ENCODE measurements around the gene AKIRIN1.
A peak's percentile ranks its signal among the peaks of the same experiment; 100 is the strongest.
"Not testable (repeated sequence)": the region's sequence is repeated elsewhere in the genome, so short reads cannot be mapped to it uniquely, and the experiment has no call there.

Gene AKIRIN1

DNA sequence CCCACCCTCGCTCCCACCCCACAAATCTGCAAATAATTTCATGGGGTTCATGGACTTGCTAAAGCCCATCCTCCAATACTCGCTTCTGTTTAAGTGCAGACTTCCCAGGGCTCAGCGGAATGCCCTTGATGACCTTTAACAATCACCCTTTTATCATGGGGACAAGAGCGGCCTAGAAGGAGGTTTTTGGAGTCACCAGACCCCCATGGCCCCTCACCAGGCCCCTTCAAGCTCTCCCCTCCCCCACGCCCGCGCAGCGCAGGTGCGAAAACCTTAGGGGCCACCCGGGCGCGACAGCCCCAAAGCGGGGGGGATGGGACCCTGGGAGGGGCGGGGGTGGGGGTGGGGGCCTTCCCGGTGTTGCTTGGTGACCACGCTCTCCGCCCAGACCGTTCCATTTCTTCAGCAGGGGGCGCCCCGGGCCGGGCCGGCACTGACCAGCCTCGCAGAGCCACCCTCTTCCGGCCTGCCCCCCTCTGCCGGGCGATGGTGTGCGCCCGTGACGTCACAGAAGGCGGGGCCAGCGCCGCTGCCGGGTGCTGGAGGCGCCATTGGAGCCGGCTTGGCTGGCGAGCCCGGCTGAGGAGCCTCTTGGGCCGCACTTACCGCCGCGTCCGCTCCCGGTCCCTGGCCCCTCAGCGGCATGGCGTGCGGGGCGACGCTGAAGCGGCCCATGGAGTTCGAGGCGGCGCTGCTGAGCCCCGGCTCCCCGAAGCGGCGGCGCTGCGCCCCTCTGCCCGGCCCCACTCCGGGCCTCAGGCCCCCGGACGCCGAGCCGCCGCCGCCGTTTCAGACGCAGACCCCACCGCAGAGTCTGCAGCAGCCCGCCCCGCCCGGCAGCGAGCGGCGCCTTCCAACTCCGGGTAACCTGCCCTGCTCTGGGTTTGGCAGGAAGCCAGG, at the start of gene AKIRIN1:
AKIRIN1 (plus strand) TSS at position 539 of the 900 bp plus-strand sequence; CDS start at position 644, 105 bp downstream.
- DNase-seq (ENCODE audit: low spot score): peak; percentile 100

DNA sequence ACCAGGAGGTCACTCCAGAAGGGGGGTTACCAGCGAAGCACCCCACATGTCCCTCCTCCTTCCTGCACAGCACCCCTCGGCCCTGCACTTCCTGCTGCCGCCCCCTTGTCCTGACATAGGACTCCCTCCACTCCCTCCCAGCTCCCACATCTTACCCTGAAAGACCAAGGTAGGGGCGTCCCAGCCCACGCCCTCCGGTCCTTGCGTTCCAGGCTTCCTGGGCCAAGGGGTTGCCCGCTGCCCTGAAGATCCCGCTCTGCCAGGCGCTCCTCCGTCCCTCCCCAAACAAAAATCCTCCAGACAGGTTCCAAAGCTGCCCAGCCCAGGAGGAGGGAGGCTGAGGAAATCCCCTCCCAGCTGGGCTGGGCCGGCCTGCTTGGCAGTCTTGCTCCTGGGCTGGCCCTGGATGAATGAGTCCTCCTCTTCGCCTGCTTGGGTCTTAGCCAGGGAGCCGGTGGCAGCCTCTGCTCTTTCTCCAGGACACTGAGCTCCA, 49.5 kb upstream of the AKIRIN1 start, which contains the start of gene RHBDL2:
RHBDL2 (minus strand) TSS at position 304 of the 493 bp plus-strand sequence. CDS start 22,618 bp downstream, outside the sequence.
- peak; percentile 91 for DNase-seq (ENCODE audit: low spot score)

- no peak for DNase-seq (ENCODE audit: low spot score)
Observed at GRCh38 chr1:38942664-38943428, 48.2 kb upstream of the AKIRIN1 start.

DNA sequence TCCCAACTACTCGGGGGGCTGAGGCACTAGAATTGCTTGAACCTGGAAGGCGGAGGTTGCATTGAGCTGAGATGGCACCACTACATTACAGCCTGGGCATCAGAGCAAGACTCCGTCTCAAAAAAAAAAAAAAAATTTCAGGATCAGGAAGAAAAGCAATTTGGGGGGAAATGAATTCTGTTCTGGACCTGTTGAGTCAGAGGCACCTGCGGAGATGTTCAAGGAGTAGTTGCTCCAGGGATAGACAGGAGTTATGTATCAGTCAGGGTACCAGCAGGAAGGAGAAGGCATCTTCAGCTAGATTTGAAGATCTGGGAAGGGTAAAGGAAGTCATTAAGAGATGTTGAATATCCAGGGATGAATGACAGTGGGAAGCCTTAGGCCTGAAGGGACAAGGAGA, 46.5 kb upstream of the AKIRIN1 start:
- DNase-seq (ENCODE audit: low spot score): no peak

DNA sequence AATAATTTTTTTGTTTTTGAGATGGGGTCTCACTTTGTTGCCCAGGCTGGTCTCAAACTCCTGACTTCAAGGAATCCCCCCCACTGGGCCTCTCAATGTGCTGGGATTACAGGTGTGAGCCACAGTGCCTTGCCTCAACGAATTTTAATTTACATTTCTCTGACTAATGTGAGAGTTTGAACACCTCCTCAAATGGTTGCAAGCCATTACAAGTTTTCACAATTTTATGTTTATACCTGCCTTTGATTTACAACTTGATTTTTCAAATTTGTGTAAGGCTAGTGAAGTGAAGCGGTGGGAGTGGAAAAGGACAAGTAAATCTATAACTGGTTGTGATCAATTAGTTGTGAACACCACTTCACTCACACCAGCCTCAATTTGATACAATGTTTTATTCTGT, 40.5 kb upstream of the AKIRIN1 start:
- no peak for DNase-seq (ENCODE audit: low spot score)

- DNase-seq (ENCODE audit: low spot score): no peak
Observed at GRCh38 chr1:38953433-38953860, 37.6 kb upstream of the AKIRIN1 start.

DNA sequence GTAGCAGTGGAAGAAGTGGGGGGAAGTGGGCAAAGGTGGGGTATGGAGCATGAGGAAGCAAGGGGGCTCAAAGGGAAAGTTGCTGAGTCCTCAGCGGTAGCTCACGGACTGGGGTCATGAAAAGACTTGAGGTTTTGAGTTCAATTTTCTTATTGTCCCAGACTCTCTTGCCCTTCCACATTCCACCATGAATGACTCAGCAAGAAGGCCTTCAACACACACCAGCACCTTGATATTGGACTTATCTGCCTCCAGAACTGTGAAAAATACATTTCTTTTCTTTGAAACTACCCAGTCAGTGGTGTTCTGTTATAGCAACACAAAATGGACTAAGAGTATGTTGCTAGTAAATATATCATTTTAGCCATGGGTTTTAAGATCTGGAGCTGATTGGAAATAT, 32.1 kb upstream of the AKIRIN1 start:
- DNase-seq (ENCODE audit: low spot score): peak; percentile 19

GRCh38 chr1:38962113-38962512, 29.0 kb upstream of the AKIRIN1 start:
- peak; percentile 74 for DNase-seq (ENCODE audit: low spot score)

- peak; percentile 24 for DNase-seq (ENCODE audit: low spot score)
Observed at GRCh38 chr1:38962560-38962959, 28.5 kb upstream of the AKIRIN1 start.

DNA sequence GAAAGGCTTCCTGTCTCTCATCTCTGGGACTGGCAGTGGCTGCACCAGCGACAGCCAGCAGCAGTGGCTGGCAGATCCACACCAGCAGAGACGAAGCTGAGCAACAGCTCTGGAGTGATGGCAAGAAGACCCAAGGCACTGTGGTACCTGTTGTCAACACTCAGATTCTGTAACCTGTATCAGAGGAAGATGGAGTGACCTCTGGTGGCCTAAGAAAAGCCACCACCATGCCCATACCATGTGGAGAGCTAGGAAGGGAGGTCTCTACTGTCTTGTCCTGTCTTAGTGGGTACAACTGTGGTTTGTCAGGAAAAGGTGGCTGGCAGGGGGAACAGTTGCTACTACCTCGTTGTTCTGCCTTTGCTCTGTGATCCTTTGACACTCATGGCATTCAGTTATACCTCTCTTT, 26.9 kb upstream of the AKIRIN1 start:
- no peak for DNase-seq (ENCODE audit: low spot score)

- not testable (repeated sequence) for DNase-seq (ENCODE audit: low spot score)
Observed at GRCh38 chr1:38973145-38973544, 17.9 kb upstream of the AKIRIN1 start.

DNA sequence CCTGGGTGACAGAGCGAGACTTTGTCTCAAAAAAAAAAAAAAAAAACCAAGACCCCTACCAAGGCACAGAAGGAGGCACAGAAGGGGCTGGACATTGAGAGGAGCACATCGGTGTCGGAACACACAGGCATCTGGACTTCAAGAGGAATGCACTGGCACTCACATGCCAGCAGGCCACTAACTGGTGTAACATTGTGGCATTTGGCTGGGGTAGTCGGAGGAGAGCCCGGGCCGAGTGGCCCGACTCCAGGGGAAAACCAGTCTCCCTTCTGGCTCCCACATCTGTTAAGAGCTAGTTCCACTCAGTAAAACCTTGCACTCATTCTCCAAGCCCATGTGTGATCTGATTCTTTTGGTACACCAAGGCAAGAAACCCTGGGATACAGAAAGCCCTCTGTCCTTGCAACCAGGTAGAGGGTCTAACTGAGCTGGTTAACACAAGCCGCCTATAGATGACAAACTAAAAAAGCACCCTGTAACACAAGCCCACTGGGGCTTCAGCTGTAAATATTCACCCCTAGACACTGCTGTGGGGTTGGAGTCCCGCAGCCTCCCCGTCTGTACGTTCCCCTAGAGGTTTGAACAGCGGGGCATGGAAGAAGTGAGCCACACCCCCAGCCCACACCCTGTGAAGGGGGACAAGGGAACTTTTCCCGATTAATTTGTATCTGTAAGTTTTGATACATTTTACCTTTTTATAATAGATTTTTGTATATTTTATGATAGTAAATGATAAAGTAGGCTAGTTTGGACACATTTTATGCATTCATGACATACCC, 17.2 kb upstream of the AKIRIN1 start:
- DNase-seq (ENCODE audit: low spot score): no peak

- DNase-seq (ENCODE audit: low spot score): not testable (repeated sequence)
Observed at GRCh38 chr1:38977399-38978244, 13.5 kb upstream of the AKIRIN1 start.

GRCh38 chr1:38978245-38978542, 12.9 kb upstream of the AKIRIN1 start:
- DNase-seq (ENCODE audit: low spot score): not testable (repeated sequence)

DNA sequence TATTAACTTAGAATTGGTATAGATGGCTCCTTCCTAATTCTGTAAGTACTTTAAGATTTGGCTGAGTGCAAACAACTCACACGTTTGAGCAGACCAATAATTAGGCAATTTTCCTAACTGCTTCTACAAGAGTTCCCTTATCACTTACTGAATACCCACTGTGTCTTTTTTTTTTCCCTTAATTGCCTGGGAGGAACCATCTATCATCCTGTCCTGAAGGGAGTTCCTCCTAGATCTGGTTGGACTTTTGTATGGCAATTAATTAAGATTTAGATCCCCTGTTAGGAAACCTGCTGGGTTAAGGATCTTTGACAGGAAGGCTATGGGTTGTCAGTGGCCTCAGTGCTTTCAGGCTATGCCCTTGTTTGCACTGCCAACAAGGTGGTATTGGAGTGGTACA, 11.7 kb upstream of the AKIRIN1 start:
- DNase-seq (ENCODE audit: low spot score): not testable (repeated sequence)

DNA sequence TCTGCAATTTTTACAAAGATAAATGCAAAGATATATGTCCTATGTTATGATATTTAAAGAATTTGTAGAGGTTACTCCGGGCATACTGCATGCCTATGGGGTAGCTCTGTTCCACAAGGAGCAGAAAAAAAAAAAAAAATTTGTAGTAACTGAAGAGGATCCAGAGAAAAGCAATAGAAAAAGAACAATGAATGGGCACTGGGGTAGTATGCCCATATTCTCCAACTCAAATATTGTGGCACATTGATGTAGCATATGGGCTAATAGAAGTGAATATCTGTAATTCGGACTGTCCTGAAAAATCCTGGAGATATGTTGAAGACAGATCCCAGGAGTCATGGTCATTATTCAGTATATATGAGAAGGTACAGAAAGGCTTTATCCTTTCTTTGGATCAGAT, 1.1 kb upstream of the AKIRIN1 start:
- DNase-seq (ENCODE audit: low spot score): no peak

- DNase-seq (ENCODE audit: low spot score): peak; percentile 31
Observed at GRCh38 chr1:38990386-38990737, 714 bp upstream of the AKIRIN1 start.

- DNase-seq (ENCODE audit: low spot score): peak; percentile 76
Observed at GRCh38 chr1:38991638-38992411, 749 bp downstream of the AKIRIN1 start.

DNA sequence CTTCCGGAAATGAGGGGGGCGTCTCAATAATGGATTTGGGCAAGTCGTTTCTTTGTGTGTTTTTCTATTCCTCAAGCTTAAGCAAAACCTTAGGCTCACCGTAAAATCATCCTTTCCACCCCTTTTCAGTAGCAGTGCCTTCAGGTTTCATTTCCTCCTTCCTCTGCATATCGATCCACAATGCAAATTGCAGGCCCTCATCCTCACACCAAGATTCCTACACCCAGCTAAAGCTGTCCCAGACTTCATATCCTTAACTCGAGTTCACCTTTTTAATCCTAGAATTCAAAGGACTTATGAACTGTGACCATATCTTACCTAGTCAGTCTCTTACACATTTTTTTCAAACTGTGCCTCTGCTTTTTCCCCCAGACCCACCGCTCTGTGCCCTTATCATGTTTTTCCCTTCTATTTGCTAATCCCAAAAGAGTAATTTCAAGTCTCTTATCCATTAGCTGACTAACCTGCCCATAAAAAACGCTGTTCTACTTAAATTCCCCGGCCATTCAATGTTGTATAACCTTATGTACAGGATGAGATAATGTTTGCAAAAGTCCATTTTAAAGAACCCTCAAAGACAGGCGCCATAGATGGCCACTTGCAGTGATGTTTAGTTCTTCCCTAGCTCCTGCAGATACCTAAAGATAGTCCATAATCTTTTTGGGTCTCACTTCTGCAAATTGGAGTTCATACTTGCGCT, 1.5 kb downstream of the AKIRIN1 start:
- no peak for DNase-seq (ENCODE audit: low spot score)

DNA sequence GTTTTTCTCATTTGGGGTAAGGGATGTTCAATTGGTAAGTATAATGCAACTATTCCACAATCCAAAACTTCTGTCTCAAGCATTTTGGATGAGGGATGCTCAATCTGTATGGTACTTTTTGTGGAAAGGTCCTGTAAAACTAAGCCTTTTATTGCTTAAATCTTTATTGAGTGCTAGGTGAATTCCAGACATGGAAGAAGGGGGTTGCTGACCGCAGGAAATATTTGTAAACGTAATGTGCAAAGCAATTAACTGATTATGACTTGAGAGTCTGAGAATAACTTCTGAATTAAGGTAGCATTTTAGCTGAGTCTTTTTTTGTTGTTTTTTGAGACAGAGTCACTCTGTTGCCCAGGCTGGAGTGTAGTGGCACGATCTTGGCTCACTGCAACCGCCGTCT, 3.1 kb downstream of the AKIRIN1 start:
- no peak for DNase-seq (ENCODE audit: low spot score)
